Gastrocnemius medialis (tissue), 4 donors: Measurements from ENCODE around the gene DPH2.

ENCODE experiments used
- CTCF ChIP-seq, 5 experiments: fragments of 450-650 bp in 3 of 5; fragments of 200-600 bp in 2 of 5; sonication (generic) in 2 of 5; IDR thresholded peaks in 4 of 5; conservative IDR thresholded peaks in 1 of 5; 1 replicate in 4 of 5; 2 replicates in 1 of 5; pipeline ENCODE4 v1.5.1; 2016 to 2019; ENCODE audit warnings: antibody characterized with exemption in 5 of 5, mild to moderate bottlenecking in 3 of 5, moderate library complexity in 3 of 5
- POLR2A ChIP-seq, 2 donors: fragments of 450-650 bp; IDR thresholded peaks; one replicate each; pipeline ENCODE4 v1.6.1; 2017; ENCODE audit warnings: antibody characterized with exemption in 2 of 2, mild to moderate bottlenecking in 2 of 2, moderate library complexity in 2 of 2

- no peak for TF ChIP-seq CTCF (IDR thresholded peaks at IDR 0.05 in 4 of 5, conservative IDR thresholded peaks at IDR 0.05 in 1 of 5)
- no peak for TF ChIP-seq POLR2A (IDR thresholded peaks at IDR 0.05)
These were observed 25.3 kb downstream of the DPH2 start for GRCh38 chr1:43994794-43995790.
